Thymus (tissue), 11 donors: Measurements from ENCODE around the gene HUNK. TPM values are rescaled to one million over a fixed set of nuclear protein-coding genes. Genes with fewer than 3 reads are reported as not detected.

Source experiments
- DNase-seq, 9 donors: peaks; one replicate each; pipeline ENCODE4 v3.0.0-alpha.2; 2013; ENCODE audit warnings: low spot score in 9 of 9, low read depth in 6 of 9, missing footprints in 1 of 9
- H3K27ac ChIP-seq, 2 donors: one replicate each; pipeline ENCODE4 v1.5.1; 2013; ENCODE audit warnings: control low read depth in 1 of 2, low read depth in 1 of 2, low read length in 1 of 2, mild to moderate bottlenecking in 1 of 2, moderate library complexity in 1 of 2
- H3K27me3 ChIP-seq, 2 donors: one replicate each; pipeline ENCODE4 v1.5.1; 2013; ENCODE audit warnings: low read length in 1 of 2; ENCODE audit not compliant: control insufficient read depth in 2 of 2, insufficient read depth in 1 of 2
- H3K36me3 ChIP-seq, 2 donors: one replicate each; pipeline ENCODE4 v1.5.1; 2013; ENCODE audit warnings: low read length in 1 of 2, mild to moderate bottlenecking in 1 of 2, moderate library complexity in 1 of 2; ENCODE audit not compliant: control insufficient read depth in 2 of 2, insufficient read depth in 2 of 2
- H3K4me1 ChIP-seq, 2 donors: one replicate each; pipeline ENCODE4 v1.5.1; 2013; ENCODE audit warnings: low read length in 2 of 2; ENCODE audit not compliant: control insufficient read depth in 2 of 2, insufficient read depth in 2 of 2
- H3K4me3 ChIP-seq, 2 donors: one replicate each; pipeline ENCODE4 v1.5.1; 2013; ENCODE audit warnings: low read length in 2 of 2, control low read depth in 1 of 2, mild to moderate bottlenecking in 1 of 2
- H3K9me3 ChIP-seq, 2 donors: one replicate each; pipeline ENCODE4 v1.5.1; 2013; ENCODE audit warnings: low read length in 1 of 2, mild to moderate bottlenecking in 1 of 2; ENCODE audit not compliant: control insufficient read depth in 2 of 2, insufficient read depth in 1 of 2
- WGBS: extraction: QIAGEN DNeasy Blood & Tissue Kit; methylation state at CpG from one replicate; pipeline ENCODE4 v1.1.7; 2013; 5-methylcytosine and 5-hydroxymethylcytosine counted together
- polyA plus RNA-seq: library from polyadenylated mRNA; stranded (reverse); fragments of 200-250 nt; gene quantifications from one replicate; pipeline ENCODE4 v1.2.3, GENCODE V29; 2013
- total RNA-seq: library from RNA; stranded (reverse); fragments of 120-200 nt; gene quantifications from one replicate; pipeline ENCODE4 v1.2.4, GENCODE V29; 2013
- donor health status: healthy.

HUNK gene
- total and polyA plus RNA-seq, 2 donors, result 0.21 to 1.1 TPM

GRCh38 chr21:31931644-31932469 is 59.0 kb downstream of the HUNK start:
- Histone ChIP-seq H3K27ac (no peak overlapping the region), H3K36me3 (no peaks in the 10 kb centered on the region), H3K4me1 (no peaks in the 10 kb centered on the region), H3K27me3 (no peaks in the 10 kb centered on the region), H3K4me3 (no peak overlapping the region), H3K9me3 (no peaks in the 10 kb centered on the region)
- WGBS, result 92% methylated on average over 23 of the region's 23 CpGs
- no peak for DNase-seq

GRCh38 chr21:31932470-31932764 is 59.6 kb downstream of the HUNK start:
- 62% methylated on average over 1 of the region's 1 CpG for WGBS
- no peaks in the 10 kb centered on the region for H3K27me3 ChIP-seq
- no peaks in the 10 kb centered on the region for H3K36me3 ChIP-seq
- no peak overlapping the region for H3K27ac ChIP-seq
- no peaks in the 10 kb centered on the region for H3K9me3 ChIP-seq
- no peak overlapping the region for H3K4me3 ChIP-seq
- H3K4me1 ChIP-seq, result no peaks in the 10 kb centered on the region
- DNase-seq, result no peak

- no peaks in the 10 kb centered on the region for H3K27me3 ChIP-seq
- 87% methylated on average over 2 of the region's 2 CpGs for WGBS
- no peaks in the 10 kb centered on the region for H3K9me3 ChIP-seq
- no peaks in the 10 kb centered on the region for H3K4me1 ChIP-seq
- H3K4me3 ChIP-seq, result no peak overlapping the region
- H3K36me3 ChIP-seq, result no peaks in the 10 kb centered on the region
- no peak for DNase-seq
- H3K27ac ChIP-seq, result no peak overlapping the region
These were observed 64.5 kb downstream of the HUNK start for GRCh38 chr21:31937303-31937702.

- Histone ChIP-seq H3K27me3 (no peaks in the 10 kb centered on the region), H3K9me3 (no peaks in the 10 kb centered on the region), H3K4me3 (no peak overlapping the region), H3K27ac (no peak overlapping the region), H3K36me3 (no peaks in the 10 kb centered on the region), H3K4me1 (no peaks in the 10 kb centered on the region)
- no peak for DNase-seq
- WGBS, result 77% methylated on average over 15 of the region's 15 CpGs
These were observed 65.8 kb downstream of the HUNK start for GRCh38 chr21:31938330-31939301.

DNA sequence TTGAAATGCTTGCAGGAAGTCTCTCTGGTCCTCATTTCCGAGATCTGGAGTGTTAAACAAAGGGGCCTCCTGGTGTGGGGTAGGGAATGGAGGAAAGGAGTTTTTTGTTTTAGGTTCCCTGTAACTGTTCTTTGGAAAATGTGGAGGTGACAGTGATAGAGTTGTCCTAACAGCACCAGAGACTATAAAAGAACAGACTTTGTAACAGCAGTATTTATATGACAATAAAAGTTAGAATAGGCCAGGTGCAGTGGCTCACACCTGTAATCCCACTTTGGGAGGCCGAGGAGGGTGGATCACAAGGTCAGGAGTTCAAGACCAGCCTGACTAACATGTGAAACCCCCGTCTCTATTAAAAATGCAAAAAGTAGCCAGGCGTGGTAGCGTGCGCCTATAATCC is 68.9 kb downstream of the HUNK start:
- Histone ChIP-seq H3K4me3 (no peak overlapping the region), H3K36me3 (no peaks in the 10 kb centered on the region), H3K9me3 (no peaks in the 10 kb centered on the region), H3K4me1 (no peaks in the 10 kb centered on the region), H3K27ac (no peak overlapping the region), H3K27me3 (no peaks in the 10 kb centered on the region)
- 90% methylated on average over 6 of the region's 6 CpGs for WGBS
- DNase-seq, result no peak

DNA sequence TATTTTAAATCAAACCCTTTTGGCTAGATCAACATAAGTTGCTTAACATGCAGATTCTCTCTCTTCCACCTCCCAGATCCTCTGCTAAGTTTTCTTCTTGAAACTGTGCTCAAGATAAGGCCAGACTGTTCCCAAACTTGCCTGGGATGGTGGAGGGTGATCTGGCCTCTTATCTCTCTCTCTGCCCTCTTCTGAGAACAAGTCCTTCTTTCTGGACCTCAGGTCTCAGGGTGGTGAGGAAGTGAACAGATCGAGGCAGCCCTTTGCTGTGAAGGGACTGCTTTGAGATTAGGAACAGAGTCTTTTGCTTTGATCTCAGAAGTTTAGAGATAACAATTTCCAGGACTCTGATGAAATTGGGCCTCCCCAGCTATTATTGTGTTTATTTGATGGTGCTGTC is 70.7 kb downstream of the HUNK start:
- no peak for DNase-seq
- H3K27me3 ChIP-seq, result no peaks in the 10 kb centered on the region
- WGBS, result 31% methylated on average over 1 of the region's 1 CpG
- no peak overlapping the region for H3K27ac ChIP-seq
- H3K36me3 ChIP-seq, result no peaks in the 10 kb centered on the region
- no peaks in the 10 kb centered on the region for H3K9me3 ChIP-seq
- no peaks in the 10 kb centered on the region for H3K4me1 ChIP-seq
- no peak overlapping the region for H3K4me3 ChIP-seq

DNA sequence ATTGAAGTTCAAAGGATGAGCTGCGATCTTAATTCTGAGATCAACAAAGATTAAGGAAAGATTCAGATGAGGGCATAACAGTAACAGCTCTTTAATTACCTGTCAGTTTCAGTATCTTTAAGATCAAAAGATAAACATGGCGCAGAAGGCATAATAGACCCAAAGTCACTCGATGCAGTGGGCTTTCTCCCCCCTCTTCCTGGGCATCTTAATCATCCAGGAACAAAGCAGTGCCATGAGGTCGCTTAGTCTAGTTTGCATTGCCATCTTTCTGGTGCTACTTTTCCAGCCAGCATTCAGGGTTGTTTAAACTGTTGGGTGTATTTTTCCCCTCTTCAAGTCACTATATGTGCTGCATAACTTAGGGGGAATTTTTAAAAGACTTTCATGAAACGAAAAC is 72.3 kb downstream of the HUNK start:
- Histone ChIP-seq H3K4me1 (no peaks in the 10 kb centered on the region), H3K36me3 (no peaks in the 10 kb centered on the region), H3K4me3 (no peak overlapping the region), H3K27me3 (no peaks in the 10 kb centered on the region), H3K27ac (no peak overlapping the region), H3K9me3 (no peaks in the 10 kb centered on the region)
- DNase-seq, result no peak
- 58% methylated on average over 5 of the region's 5 CpGs for WGBS

- 84% methylated on average over 4 of the region's 4 CpGs for WGBS
- Histone ChIP-seq H3K4me1 (no peaks in the 10 kb centered on the region), H3K4me3 (no peak overlapping the region), H3K9me3 (no peaks in the 10 kb centered on the region), H3K36me3 (no peaks in the 10 kb centered on the region), H3K27me3 (no peaks in the 10 kb centered on the region), H3K27ac (no peak overlapping the region)
- DNase-seq, result no peak
These were observed 72.7 kb downstream of the HUNK start for GRCh38 chr21:31945546-31945945.

DNA sequence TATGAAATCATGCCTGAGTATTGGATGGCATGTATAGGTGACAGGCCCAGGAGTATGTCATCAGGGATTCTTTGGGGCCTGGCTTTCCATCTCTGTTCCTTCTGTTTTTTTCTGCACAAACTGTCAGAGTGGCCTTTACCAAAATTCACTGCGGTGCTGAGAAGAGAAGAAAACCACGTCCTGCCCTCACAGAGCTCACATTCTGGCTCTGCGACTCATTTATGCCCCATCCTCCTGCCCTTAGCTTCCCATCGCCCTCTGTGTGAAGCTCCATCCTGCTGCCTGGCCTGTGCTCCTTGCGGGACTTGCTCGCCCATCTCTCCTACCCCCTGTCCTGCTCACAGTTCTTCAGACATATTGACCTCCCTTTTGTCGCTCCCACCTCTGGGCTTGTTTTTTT is 73.4 kb downstream of the HUNK start:
- Histone ChIP-seq H3K9me3 (no peaks in the 10 kb centered on the region), H3K36me3 (no peaks in the 10 kb centered on the region), H3K27ac (no peak overlapping the region), H3K27me3 (no peaks in the 10 kb centered on the region), H3K4me1 (no peaks in the 10 kb centered on the region), H3K4me3 (no peak overlapping the region)
- WGBS, result 97% methylated on average over 7 of the region's 7 CpGs
- no peak for DNase-seq
